ENCODE data around the gene CSNK2A2.

The CSNK2A2 gene

DNA sequence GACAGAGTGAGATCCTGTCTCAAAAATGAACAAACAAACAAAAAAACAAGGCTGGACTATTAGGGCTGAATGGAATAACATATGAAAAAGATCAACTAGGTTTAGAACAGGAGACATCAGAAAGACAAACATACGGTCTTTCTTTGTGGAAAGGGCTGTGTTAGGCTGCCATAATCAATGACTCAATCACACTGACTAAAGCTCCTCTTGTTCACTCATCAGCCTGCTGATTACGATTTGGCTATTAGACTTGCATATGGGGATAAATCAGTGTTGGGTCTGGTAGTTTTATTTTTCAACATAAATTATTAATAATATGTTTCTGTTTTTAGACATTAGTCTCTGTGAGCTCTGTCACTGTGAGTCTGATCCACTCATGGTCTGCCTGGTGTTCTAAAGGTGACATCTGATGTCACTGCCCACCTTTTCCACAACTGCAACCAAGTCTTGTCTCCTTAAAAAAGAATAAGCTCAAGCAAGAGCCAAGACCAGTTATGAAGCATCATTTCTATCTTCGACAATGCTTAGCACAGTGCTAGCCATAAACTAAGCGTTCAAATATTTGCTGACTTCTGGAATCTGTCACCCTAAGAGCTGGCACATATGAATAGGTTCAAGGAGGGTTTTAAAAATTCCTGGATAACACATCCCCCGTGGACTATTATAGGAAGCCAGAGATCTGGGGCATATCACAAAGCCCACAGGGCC, 79.0 kb downstream of the CSNK2A2 start:
- Histone ChIP-seq H3K4me3 (no peak overlapping the region), H3K27ac (peak overlapping the region in 4 of 21 experiments; percentile 7 to 49 (median 10))

DNA sequence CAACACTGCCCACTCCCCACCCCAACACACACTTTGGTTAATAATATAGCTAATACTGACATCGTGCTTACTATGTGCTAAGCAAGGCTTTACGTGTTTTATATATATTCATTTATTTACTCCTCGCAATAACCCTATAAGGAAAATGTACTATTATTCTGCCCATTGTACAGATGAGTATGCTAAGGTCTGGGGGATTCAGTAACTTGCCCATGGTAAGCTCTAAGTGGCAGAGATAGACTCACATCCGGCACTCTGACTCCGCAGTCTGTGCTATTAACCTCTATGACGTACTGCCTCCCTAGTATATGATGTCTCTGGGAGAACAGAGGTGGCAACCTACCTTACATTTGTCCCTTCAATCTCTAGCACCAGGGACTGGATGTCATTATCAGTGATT, 81.4 kb downstream of the CSNK2A2 start:
- Histone ChIP-seq H3K4me3 (no peak overlapping the region), H3K27ac (no peak overlapping the region)

DNA sequence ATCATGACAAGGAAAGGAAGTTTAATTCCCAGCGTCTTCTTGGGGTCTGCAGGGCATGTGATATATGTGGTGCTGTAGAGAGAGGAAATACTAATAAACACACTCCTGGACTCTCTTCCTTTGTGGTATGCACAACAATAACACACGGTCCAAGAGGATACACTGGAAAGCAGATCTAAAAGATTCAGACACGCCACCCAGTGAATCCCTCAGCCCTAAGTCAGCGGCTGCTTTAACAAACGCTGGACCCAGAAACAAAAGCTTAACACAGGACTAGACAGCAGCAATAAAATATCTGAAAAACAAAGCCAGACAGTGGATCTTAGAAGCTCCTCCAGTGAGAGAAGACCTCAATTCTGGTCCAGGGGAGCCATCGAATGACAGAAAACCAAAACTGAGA, 81.8 kb downstream of the CSNK2A2 start:
- H3K27ac ChIP-seq = no peak overlapping the region

DNA sequence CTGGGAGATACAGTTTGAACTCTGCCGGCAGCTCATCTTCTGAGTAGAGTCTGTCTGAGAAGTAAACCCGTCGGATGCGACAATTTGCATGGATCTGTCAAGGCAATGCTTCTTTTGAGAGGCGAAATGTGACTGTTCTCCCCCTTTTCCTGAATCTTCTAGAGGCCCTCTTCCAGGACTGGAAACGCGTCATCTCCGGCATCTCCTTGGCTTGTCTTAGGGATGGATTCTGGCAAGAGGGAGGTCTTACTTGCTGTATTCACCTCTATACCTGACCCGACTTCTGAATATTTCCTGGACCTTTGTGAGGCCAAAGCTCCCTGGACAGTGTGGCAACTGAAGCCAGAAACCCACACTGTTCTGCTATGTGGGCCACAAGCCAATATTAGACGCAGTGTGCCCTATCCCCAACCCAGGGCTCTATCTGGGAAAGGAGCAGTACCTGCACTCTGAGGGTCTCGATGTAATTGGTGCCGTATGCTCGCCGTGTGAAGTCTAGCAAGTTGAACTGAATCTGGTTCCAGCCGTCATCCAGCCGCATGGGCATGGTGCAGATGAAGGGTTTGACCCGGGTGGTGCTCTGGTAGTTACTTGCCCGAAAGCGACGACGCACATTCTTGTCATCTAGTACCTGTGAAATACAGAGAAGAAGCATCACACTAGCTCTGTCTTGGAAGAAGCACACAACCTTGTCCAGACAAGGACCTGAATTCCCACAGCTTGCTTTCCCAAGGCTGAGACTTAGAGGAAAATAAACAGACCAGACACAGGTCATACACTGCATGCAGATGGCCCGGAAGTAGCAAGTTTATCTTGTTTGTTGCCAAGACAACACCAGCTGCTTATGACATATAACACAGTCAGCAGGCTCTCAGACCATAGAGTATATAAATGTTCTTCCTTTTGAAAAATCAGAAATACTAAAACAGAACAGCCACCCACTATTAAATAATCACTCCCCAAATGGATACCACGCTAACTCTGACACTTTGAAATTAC, 82.8 kb downstream of the CSNK2A2 start:
- no peak overlapping the region for H3K27ac ChIP-seq
- H3K4me3 ChIP-seq = no peak overlapping the region

More for the DNA sequence above, 81.8 kb downstream of the CSNK2A2 start:
- H3K4me3 ChIP-seq = no peak overlapping the region

DNA sequence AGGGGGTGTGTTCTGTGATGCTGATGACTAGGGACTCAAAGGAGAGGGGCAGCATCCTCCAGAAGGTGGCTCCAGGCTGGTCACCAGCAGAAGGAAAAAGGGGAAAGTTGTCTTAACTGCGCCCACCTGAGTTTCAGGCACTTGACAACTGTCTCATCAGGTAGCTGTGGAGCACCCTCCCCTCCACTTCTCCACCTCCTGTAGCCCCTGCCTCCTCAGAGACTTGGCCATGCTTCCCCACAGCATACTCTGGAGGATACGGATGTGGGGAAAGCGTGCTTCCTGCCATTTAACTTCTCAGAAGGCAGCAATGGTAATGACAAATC, 86.6 kb downstream of the CSNK2A2 start:
- Histone ChIP-seq H3K4me3 (no peak overlapping the region), H3K27ac (no peak overlapping the region)

DNA sequence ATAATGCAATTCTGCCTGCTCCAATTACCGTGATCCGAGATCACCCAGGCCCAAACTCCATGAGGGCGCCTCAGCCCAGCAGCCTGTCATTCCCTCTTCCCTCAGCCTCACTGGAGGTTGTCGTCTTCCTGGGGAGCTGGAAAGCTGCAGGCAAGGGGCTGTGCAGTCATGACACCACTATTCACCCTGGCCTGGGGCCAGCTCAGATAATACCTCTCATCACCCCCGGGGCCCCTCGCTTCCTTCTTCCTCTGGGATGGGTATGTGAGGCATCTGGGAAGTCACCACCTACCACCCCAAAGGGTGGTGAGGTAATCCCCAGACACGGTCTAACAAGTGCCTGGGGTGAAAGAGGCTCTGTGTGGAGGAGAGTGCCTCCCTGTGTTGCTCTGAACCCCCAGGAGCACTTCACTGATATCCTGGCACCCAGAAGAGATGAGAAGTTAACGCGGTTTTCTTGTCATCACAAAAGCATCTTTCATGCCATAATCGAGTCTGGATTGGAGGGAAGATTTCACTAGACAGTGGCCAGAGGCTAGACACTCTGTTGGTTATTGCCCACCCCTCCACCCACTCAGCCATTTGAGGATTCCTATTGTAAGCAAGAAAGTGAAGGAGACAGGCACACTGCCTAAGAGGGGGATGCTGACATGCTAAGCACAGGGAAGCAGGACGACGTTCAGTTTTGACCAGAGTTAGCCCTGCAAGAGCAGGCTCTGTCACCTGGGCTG, 87.2 kb downstream of the CSNK2A2 start:
- Histone ChIP-seq H3K27ac (no peak overlapping the region), H3K4me3 (no peak overlapping the region)

DNA sequence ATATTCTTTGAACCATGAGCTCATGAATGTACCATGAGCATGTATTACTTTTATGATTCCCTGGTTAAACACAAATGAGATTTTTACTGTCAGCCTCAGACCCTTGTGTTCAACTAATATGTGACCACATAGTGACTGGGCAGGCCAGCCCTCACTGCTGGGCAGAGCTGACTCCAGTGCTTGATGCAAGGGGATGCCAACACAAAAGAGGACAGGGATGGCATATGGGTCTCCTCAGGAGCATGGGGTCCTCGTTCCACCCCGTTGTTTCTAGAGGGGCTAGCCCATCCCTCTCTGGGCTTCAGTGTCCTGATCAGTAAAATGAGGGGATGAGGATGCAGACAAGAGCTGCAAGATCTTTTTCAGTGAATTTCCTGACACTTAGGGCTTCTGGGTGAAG, 88.0 kb downstream of the CSNK2A2 start:
- Histone ChIP-seq H3K4me3 (no peak overlapping the region), H3K27ac (no peak overlapping the region)

DNA sequence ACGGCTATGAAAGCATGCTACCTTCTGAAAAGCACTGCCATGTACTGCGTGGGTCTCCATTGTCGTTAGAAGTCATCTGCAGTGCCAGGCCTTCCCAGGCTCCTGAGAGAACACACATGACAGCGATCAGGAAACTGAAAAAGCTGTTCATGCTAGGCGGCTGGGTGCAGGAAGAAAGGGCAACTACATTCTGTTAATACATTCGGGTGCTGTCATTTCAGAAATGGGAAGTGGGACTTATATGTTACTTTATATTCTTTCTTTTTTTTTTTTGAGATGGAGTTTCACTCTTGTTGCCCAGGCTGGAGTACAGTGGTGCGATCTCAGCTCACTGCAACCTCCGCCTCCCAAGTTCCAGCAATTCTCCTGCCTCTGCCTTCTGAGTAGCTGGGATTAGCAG, 88.6 kb downstream of the CSNK2A2 start:
- H3K27ac ChIP-seq = no peak overlapping the region
- H3K4me3 ChIP-seq = no peak overlapping the region
